HG02588 (cell line): ENCODE data around the gene CCL8.
"Not testable (repeated sequence)": the region's sequence is repeated elsewhere in the genome, so short reads cannot be mapped to it uniquely, and the experiment has no call there.

Source experiments
- ATAC-seq: cut with Tn5 transposase; IDR thresholded peaks from one replicate; pipeline ENCODE4 v1.9.1; 2021; ENCODE audit warnings: mild to moderate bottlenecking, moderate library complexity; ENCODE audit not compliant: unreplicated experiment

CCL8 gene

DNA sequence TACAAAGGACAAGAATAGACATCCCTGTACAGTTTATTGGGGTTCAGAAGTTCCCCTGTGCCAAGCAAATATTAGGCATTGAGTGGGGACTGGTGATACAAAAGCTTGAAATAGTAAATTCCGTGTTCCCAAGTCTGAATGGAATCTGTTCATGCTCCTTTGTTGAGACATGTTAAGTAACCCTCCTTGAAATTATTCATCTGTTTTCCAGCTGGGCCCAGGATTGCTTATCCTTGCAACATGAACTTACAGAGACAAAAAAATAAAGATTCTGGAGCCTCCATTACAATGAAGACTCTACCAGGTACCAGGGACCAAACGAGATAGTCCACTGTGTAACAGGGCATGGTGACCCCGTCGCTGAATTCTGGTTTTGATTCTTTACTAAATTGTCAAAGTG, 6.1 kb upstream of the CCL8 start:
- no peak for ATAC-seq

DNA sequence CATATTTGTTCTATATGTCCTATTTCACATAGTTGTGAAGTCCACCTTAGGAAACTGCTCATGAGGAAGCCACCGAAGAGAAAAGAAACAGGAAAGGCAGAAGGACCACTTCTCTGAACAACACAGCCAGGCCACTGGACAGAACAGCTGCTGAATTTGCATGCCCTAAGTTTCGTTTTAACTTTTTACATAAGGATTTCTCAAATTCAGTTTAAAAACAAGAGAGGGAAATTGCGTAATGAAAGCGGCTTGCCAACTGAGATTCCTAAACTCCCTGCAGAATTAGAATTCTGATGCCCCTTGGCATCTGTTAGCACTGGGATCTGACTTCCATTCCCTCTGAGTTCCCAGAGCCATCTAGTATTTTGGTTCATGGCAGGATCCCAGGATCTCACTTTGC, 5.0 kb upstream of the CCL8 start:
- ATAC-seq = no peak

DNA sequence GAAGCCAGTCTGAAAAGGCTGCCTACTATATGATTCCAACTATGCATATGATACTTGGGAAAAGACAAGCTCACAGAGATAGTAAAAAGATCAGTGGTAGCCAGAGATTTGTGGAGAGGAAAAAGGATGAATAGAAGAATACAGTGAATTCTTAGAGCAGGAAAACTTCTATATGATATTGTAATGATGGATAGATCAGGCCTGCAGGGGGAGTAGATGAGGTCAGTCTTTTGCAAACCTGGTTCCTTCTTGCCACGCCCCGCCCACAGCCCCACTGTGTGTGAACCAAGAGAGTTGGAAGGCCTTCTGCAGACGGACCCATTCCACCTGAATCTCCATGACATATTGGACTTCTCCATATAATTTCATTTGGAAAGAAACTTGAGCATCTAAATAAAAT, 761 bp upstream of the CCL8 start:
- ATAC-seq = no peak

DNA sequence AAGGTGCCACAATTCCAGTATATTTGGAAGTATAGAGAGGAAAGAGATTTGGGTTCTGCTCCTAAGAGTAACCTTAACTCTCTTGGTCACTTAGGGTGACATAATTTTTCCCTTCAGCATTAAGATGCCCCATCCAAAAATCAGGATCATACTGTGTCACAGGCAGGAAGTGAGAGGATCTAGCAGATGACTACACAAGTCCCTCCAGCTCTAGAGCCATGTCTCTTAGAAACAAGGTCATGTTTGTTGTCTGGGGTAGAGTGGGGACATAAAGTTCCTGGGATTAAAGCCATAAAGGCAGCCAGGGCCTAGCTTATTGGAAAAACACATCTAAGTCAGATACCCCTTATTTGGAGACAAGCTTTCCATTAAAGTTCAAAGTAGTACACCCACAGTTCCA, 2.7 kb downstream of the CCL8 start:
- ATAC-seq = no peak

DNA sequence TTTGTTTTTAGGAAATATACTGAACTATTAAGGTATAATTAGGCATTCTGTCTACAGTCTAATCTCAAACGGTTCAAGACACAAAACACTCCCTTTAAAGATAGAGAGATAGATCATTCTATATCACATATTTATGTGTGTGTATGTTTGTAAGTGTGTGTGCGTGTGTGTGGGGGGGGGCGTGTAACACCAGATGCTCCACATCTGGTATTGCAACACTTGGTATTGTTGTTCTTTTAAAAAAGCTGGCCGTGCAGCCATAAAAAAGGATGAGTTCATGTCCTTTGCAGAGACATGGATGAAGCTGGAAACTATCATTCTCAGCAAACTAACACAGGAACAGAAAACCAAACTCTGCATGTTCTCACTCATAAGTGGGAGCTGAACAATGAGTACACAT, 8.3 kb downstream of the CCL8 start:
- ATAC-seq = not testable (repeated sequence)

DNA sequence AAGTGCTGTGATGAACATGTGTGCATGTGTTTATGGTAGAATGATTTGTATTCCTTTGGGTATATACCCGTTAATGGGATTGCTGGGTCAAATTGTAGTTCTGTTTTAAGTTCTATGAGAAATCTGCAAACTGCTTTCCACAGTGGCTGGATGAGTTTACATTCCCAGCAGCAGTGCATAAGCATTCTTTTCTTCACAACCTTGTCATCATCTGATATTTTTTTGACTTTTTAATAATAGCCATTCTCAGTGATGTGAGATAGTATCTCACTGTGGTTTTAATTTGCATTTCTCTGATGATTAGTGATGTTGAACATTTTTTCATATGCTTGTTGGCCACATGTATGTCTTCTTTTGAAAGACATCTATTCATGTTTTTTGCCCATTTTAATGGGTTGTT, 18.5 kb downstream of the CCL8 start:
- no peak for ATAC-seq

DNA sequence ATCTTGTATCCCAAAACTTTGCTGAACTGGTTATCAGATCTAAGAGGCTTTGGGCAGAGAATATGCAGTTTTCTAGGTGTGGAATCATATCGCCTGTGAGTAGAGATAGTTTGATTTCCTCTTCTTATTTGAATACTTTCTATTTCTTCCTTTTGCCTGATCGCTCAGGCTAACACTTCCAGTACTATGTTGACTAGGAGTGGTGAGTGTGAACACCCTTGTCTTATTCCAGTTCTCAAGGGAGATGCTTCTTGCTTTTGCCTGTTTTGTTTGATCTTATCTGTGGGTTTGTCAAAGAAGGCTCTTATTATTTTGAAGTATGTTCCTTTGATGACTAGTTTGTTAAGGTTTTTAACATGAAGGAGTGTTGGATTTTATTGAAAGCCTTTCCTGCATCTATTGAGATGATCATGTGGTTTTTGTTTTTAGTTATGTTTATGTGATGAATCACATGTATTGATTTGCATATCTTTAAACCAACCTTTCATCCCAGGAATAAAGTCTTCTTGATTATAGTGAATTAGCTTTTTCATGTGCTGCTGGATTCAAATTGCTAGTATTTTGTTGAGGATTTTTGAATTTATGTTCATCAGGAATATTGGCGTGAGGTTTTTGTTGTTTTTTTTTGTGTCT, 20.0 kb downstream of the CCL8 start:
- ATAC-seq = no peak

DNA sequence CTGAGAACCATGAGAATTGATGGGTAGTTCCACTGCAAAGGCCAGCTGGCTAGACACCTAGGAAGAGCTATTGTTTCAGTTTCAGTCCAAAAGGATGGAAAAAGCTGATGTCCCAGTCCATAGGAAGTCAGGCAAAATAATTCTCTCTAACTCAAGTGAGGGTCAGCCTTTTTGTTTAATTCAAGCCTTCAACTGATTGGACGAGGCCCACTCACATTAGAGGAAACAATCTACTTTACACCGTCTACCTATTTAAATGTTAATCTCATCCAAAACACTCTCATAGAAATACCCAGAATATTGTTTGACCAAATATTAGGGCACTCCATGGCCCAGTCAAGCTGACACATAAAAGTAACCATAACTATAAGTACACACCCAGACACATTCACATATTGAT, 22.7 kb downstream of the CCL8 start:
- no peak for ATAC-seq

DNA sequence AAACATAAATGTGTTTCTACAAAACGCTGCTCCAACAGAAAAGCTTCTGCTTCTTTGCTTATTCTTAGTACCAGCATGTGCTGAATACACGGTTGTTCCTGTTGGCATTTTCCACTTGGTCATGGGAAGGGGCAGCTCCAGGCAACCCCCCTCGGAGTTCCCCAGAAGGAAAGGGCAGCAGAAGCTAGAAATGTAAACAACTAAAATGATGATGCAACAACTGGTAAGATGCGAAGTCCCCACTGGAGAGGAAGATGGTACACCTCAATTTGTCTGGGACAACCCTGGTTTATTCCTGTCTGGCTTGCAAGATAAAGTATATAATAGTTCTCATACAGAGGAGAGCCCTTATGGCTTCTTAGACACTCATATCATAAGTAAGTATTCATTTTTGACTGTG, 27.8 kb downstream of the CCL8 start:
- ATAC-seq = no peak

DNA sequence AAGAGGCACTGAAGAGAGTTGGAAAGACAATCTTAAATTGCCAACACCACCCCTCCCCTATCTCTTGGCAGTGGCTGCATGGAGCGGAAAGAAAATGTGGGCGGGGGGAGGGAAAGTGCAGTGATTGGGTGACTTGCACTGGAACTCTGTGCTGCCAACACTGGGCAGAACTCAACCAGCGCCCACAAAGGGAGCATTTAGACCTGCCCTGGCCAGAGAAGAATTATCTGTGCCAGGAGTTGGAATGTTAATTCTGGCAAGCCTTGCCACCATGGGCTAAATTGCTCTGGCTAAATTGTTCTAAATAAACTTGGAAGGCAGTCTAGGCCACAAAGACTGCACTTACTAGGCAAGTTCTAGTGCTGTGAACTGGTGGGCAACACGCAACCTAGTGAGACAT, 30.5 kb downstream of the CCL8 start:
- ATAC-seq = no peak

DNA sequence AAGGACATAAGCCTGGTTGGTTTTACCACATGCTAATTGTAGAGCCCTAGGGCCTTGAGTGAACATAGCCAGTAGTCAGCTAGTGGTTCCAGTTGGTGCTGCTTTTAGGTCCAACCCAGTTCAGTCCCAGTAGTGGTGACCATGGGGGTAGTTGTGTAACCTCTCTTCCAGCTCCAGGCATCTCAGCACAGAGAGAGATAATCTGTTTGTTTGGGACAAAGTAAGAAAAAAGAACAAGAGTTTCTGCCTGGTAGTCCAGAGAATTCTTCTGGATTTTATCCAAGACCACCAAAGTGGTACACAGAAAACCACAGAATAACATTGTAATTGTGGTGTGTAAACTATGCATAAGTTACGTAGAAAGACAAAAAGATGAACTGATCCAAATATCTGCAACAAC, 31.9 kb downstream of the CCL8 start:
- ATAC-seq = no peak

DNA sequence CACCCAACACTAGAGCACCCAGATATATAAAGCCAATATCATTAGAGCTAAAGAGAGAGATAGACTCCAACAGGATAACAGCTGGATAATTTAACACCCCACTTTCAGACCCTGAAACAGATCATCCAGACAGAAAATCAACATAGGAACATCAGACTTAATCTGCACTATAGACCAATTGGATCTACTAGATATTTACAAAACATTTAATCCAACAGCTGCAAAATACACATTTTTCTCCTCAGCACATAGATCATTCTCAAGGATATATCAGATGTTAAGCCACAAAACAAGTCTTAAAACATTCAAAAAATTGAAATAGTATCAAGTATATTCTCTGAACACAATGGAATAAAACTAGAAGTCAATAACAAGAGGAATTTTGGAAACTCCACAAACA, 33.0 kb downstream of the CCL8 start:
- no peak for ATAC-seq

DNA sequence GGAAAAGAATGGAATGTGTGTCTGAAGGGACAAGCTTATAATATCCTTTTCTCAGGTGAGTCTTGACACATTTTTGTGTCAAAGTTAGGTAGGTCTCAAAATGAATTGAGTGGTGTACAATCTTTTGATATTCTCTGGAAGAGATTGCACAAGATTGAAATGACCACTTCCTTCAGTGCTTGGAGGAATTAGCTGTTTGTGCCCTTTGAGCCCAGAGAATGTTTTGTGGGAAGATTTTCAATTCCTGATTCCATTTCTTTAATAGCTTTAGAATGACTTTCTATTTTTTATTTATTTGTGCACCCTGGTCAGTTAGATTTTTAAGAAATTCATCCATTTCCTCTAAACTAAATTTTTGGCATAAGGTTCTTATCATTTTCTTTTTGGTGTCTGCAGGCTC, 35.4 kb downstream of the CCL8 start:
- no peak for ATAC-seq

DNA sequence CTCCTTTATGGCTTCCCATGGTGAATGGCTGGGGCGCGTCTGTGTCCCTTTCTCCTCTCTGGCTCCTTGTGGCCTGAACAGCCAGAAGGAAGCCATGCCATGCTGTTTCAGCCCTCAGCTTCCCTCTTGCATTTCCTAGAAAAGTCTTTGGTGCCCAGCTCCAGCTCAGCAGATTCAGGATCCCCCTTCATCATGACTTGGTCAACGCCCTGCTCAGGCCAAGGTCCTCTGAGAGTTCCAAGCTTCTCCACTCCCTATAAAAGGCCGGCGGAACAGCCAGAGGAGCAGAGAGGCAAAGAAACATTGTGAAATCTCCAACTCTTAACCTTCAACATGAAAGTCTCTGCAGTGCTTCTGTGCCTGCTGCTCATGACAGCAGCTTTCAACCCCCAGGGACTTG, 37.0 kb downstream of the CCL8 start, which contains the start of gene CCL13:
TSS of gene CCL13 (plus strand) at position 287 of the 400 bp plus-strand sequence. CDS start at position 334, 47 bp downstream.
- no peak for ATAC-seq

DNA sequence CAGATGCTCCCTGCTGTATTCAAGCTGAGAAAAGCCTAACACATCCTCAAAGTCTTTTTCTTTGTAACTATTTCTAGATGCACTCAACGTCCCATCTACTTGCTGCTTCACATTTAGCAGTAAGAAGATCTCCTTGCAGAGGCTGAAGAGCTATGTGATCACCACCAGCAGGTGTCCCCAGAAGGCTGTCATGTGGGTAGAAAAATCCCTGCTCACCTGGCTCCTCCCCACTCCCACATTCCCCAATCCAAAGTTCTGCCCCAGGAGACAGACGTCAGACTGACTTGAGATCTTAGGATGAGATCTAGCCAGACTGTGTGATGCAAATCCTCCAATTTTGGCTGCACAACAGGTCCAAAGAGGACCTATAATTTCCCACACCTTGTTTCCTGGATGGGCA, 38.2 kb downstream of the CCL8 start:
- ATAC-seq = no peak

DNA sequence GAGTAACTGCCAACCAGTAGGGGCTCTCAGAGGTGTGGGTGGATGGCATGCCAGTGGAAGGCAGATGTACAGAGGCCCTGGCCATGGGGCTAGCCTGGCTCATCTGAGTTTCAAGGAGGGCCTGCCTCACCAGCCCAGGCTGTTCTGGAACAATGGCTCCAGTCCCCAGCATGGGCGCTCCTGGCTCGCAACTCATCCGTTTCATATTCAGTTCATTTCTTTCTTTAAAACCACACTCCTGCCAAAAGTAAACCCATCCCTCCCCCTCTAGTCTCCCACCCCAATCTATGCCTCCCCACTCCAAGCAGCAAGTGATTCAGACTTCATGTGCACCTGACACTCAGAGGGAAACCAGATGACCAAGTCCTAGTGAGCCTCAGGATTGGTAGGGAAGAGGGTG, 39.4 kb downstream of the CCL8 start:
- no peak for ATAC-seq

DNA sequence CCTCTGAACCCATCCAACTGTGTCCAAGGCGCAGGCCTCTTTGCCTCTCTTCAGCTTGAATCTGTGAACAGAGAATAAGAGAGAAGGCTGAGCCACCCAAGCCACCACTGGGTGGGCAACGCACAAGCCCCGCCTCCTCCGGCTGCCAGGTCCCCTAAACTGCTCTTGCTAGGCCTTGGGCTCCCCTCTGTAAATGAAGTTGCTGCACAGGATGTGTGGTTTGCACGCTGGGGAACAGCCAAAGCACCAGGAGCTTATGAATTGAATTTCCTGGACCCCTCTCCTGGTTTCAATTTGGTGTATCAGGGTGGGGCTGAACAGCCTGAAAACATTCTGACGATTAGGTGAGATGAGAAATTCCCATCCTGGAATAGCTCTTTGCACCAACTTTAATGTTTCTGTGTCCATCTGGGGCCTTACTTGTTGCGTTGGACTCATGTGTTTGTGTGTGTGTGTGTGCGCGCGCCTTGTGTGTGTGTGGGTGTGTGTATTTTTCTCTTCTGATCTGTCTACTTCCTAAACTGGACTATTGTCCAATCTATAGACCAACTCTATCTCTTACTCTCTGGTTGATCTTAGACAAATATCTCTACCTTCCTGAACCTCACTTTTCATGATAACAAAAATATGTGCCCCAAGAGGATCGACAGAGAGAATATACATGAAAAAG, 41.5 kb downstream of the CCL8 start:
- ATAC-seq = no peak

DNA sequence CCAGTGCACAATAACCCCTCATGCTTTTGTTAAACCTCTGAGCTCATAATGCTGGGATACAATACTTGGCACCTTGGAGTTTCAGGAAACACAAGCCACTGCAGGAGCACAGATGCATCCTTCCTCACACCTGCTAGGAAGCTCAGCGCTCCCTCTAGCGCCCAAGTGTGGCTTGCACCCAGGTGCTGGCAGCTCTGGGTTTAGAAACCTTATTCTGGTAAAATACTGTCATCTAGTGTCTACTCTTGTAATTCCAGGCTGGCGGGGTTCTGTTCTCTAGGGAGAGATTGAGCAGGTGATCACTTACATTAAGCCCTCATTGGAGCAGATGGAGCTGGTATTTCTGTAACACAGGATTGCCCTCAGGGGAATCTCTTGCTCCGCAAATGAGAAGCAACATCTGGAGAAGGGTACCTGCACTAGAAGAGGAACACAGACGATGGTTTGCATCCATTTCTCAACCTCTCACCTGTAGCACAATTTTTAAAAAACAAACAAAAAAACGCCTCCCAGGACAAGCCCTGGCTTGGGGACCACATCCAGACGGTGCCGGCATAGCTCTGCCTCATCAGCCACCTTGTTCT, 42.3 kb downstream of the CCL8 start:
- ATAC-seq = no peak

DNA sequence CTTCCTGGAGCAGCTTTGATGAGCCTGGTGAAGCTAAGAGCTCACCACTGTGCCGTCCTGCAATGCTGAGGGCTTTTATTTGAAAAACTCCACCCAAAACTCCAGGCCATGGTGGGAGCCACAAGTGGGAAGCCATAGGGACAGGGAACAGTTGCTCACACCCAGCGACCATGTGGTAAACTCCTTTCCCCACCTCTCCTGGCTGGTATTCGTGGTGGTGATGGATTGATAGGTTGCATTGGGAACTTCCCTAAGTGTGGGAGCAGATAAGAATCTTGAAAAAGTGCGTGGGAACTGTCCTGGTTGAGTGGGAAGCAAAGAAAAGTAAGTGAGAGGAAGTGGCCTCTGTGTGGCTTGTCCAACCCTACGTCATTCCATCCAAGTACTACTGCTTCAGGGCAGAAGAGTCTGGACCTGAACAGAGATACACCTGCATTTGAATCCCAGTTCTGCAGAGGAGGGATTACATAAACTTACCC, 44.0 kb downstream of the CCL8 start, which contains the start of gene CCL1:
TSS of gene CCL1 (minus strand) at position 51 of the 479 bp plus-strand sequence. CDS start 72 bp downstream, outside the sequence.
- no peak for ATAC-seq

DNA sequence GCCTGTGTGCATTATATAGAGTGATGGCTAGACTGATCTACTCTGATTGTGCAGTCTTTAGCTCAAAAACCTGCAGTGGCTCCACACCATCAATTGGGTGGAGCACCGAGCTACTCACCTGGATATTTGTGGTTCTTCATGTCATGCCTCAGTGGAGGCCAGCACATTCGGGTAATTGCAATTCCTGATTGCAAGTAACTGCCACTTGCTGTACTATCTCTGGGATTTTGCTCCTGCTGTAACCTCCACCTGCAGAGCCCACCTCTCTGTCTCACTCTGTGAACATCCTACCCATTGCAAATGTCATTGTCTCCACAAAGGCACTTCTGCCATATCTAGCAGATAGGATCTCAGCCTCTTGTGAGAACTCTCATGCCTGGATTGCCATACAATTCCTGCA, 45.5 kb downstream of the CCL8 start:
- no peak for ATAC-seq

DNA sequence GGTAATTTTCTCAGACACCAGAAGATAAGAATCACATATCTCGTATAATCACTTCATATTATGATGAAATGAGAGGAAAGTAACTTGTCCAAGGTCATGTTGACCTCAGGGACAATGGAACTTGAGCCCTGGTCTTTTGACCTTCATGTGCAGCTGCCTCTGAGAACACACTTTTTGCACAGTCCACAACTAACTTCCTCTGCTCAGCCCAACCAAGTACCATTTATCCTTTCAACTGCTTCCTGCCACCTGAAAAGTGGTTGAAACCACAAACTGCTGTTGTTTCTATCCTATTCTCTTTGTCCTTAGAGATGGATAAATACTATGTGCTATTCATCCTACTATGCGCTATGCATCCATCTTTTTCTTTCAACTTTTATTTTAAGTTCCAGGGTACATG, 46.1 kb downstream of the CCL8 start:
- no peak for ATAC-seq

DNA sequence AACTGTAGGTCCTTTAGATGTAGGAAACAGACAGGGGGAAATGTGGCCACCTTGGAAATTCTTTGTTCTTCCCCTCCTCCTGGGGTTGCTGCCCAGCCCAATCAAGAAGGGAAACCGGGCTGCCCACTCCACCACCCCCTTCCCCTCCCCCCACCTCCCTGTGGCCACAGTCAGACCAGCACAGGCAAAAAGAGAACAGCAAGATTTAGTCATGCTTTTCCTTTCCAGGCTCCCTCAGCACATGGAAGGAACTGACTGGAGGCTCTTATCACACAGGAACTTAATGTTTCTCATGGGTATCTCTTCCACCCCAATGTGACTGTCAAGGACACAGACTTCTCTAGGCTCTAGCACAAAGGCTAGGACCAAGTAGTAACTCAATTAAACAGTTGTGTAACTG, 46.8 kb downstream of the CCL8 start:
- ATAC-seq = no peak
